SK-N-SH treated with all-trans-retinoic acid at 6 μM for 48 hours (cell line): ENCODE results near the gene NPAS3.

ENCODE experiments used
- ATAC-seq: fragments of 200-7000 bp; cut with Tn5 transposase; 3 replicates; pipeline ENCODE4 v1.9.1; 2020; ENCODE audit warnings: mild to moderate bottlenecking, moderate library complexity
- ARNTL ChIP-seq: fragments of 450-650 bp; formaldehyde crosslinking; IDR thresholded peaks from 2 replicates; pipeline ENCODE4 v1.5.0; 2020; ENCODE audit warnings: low read depth, mild to moderate bottlenecking, moderate library complexity, borderline replicate concordance
- CSDC2 ChIP-seq: fragments of 250-450 bp; sonication (Bioruptor Pico); IDR thresholded peaks from 2 replicates; pipeline ENCODE4 v1.5.0; 2020; ENCODE audit warnings: mild to moderate bottlenecking, moderate library complexity
- ESRRG ChIP-seq: fragments of 250-450 bp; sonication (Bioruptor Pico); IDR thresholded peaks from 2 replicates; pipeline ENCODE4 v1.6.1; 2021; ENCODE audit warnings: mild to moderate bottlenecking
- GLIS3 ChIP-seq: fragments of 250-450 bp; sonication (Bioruptor Pico); IDR thresholded peaks from 2 replicates; pipeline ENCODE4 v1.5.0; 2020; ENCODE audit warnings: mild to moderate bottlenecking, moderate library complexity
- ISL1 ChIP-seq: fragments of 250-450 bp; sonication (Bioruptor Pico); IDR thresholded peaks from 2 replicates; pipeline ENCODE4 v2.1.2; 2022; ENCODE audit warnings: mild to moderate bottlenecking, moderate library complexity
- OSR1 ChIP-seq: fragments of 250-450 bp; sonication (Bioruptor Pico); IDR thresholded peaks from 2 replicates; pipeline ENCODE4 v1.8.0; 2022; ENCODE audit warnings: moderate library complexity, mild to moderate bottlenecking, inconsistent platforms
- PPARA ChIP-seq: fragments of 250-450 bp; sonication (Bioruptor Pico); IDR thresholded peaks from 2 replicates; pipeline ENCODE4 v1.5.0; 2020; ENCODE audit warnings: mild to moderate bottlenecking, borderline replicate concordance
- RARB ChIP-seq: fragments of 250-450 bp; sonication (Bioruptor Pico); IDR thresholded peaks from 2 replicates; pipeline ENCODE4 v1.8.0; 2021; ENCODE audit warnings: mild to moderate bottlenecking, moderate library complexity
- TCF4 ChIP-seq: fragments of 250-450 bp; sonication (Bioruptor Pico); IDR thresholded peaks from 2 replicates; pipeline ENCODE4 v1.8.0; 2021; ENCODE audit warnings: mild to moderate bottlenecking, moderate library complexity, borderline replicate concordance
- TOX ChIP-seq: fragments of 250-450 bp; sonication (Bioruptor Pico); IDR thresholded peaks from 2 replicates; pipeline ENCODE4 v1.8.0; 2021; ENCODE audit warnings: mild to moderate bottlenecking, moderate library complexity, borderline replicate concordance
- ZC3H10 ChIP-seq: fragments of 250-450 bp; sonication (Bioruptor Pico); IDR thresholded peaks from 2 replicates; pipeline ENCODE4 v1.5.1; 2021; ENCODE audit warnings: mild to moderate bottlenecking, moderate library complexity
- ZNF70 ChIP-seq: fragments of 450-650 bp; formaldehyde crosslinking; IDR thresholded peaks from 2 replicates; pipeline ENCODE4 v1.5.0; 2020; ENCODE audit warnings: mild to moderate bottlenecking, moderate library complexity
- ZNF8 ChIP-seq: fragments of 450-650 bp; formaldehyde crosslinking; IDR thresholded peaks from 2 replicates; pipeline ENCODE4 v1.5.0; 2020; ENCODE audit warnings: mild to moderate bottlenecking, moderate library complexity
- TF ChIP-seq, protein P1 (sequence below): fragments of 250-450 bp; sonication (Bioruptor Pico); IDR thresholded peaks from 2 replicates; pipeline ENCODE4 v1.5.0; 2020; ENCODE audit warnings: mild to moderate bottlenecking, moderate library complexity
- TF ChIP-seq, protein P2 (sequence below): fragments of 250-450 bp; sonication (Bioruptor Pico); IDR thresholded peaks from 2 replicates; pipeline ENCODE4 v1.5.1; 2021; ENCODE audit warnings: mild to moderate bottlenecking, moderate library complexity
- TF ChIP-seq, protein P3 (sequence below): fragments of 250-450 bp; sonication (Bioruptor Pico); IDR thresholded peaks from 2 replicates; pipeline ENCODE4 v1.8.0; 2020; ENCODE audit warnings: mild to moderate bottlenecking, moderate library complexity, borderline replicate concordance
- TF ChIP-seq, protein P4 (sequence below): fragments of 250-450 bp; sonication (Bioruptor Pico); IDR thresholded peaks from 2 replicates; pipeline ENCODE4 v1.5.1; 2020; ENCODE audit warnings: low read depth, mild to moderate bottlenecking, moderate library complexity
- TF ChIP-seq, protein P5 (sequence below): fragments of 250-450 bp; sonication (Bioruptor Pico); IDR thresholded peaks from 2 replicates; pipeline ENCODE4 v1.8.0; 2021; ENCODE audit warnings: low read depth, mild to moderate bottlenecking, moderate library complexity, borderline replicate concordance

Gene NPAS3

DNA sequence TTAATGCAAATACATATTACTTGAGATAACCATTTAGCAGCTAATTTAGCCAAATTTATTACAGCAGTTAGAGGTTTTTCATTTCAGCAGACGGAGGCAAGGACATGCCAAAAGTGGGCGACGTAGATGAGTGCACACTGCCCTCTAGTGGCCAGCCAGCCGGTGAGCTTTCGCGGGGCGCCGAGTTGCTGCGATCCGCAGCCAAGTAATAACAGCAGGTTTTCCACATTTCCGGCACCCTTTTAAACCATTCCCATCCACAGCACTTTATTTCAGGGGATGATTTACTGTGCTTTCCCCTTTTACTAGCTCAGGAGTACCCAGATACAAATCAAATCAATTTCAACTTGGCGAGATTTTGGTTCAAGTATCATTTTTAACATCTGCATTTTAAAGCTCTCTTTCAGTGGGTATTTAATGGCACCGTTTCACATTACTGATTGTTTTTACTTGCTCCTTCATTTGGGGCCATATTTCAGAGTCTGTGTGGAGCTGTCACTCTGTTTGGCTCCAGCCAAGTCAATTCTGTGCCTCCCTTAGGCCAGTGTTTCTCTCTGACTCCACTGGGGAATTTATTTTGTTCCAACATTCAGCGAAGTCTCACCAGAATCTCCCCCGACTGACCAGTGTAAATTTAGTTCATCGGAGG is 854.2 kb downstream of the NPAS3 start:
- TF ChIP-seq ZNF70 (CRISPR knock-in tag) (no peak), RARB (CRISPR knock-in tag) (peak; percentile 74; the same call in 1 of the 2 replicates), ZC3H10 (CRISPR knock-in tag) (no peak), TOX (peak; percentile 77; the same call in 1 of the 2 replicates), GLIS3 (CRISPR knock-in tag) (no peak), TCF4 (CRISPR knock-in tag) (peak; percentile 60; the same call in 1 of the 2 replicates), OSR1 (CRISPR knock-in tag) (no peak), ISL1 (CRISPR knock-in tag) (peak; percentile 90)
- TF ChIP-seq, protein P1, sequence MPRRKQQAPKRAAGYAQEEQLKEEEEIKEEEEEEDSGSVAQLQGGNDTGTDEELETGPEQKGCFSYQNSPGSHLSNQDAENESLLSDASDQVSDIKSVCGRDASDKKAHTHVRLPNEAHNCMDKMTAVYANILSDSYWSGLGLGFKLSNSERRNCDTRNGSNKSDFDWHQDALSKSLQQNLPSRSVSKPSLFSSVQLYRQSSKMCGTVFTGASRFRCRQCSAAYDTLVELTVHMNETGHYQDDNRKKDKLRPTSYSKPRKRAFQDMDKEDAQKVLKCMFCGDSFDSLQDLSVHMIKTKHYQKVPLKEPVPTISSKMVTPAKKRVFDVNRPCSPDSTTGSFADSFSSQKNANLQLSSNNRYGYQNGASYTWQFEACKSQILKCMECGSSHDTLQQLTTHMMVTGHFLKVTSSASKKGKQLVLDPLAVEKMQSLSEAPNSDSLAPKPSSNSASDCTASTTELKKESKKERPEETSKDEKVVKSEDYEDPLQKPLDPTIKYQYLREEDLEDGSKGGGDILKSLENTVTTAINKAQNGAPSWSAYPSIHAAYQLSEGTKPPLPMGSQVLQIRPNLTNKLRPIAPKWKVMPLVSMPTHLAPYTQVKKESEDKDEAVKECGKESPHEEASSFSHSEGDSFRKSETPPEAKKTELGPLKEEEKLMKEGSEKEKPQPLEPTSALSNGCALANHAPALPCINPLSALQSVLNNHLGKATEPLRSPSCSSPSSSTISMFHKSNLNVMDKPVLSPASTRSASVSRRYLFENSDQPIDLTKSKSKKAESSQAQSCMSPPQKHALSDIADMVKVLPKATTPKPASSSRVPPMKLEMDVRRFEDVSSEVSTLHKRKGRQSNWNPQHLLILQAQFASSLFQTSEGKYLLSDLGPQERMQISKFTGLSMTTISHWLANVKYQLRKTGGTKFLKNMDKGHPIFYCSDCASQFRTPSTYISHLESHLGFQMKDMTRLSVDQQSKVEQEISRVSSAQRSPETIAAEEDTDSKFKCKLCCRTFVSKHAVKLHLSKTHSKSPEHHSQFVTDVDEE (CRISPR knock-in tag) = peak; percentile 47; the same call in 1 of the 2 replicates
- TF ChIP-seq, protein P2, sequence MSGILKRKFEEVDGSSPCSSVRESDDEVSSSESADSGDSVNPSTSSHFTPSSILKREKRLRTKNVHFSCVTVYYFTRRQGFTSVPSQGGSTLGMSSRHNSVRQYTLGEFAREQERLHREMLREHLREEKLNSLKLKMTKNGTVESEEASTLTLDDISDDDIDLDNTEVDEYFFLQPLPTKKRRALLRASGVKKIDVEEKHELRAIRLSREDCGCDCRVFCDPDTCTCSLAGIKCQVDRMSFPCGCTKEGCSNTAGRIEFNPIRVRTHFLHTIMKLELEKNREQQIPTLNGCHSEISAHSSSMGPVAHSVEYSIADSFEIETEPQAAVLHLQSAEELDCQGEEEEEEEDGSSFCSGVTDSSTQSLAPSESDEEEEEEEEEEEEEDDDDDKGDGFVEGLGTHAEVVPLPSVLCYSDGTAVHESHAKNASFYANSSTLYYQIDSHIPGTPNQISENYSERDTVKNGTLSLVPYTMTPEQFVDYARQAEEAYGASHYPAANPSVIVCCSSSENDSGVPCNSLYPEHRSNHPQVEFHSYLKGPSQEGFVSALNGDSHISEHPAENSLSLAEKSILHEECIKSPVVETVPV = 0 out of 2 replicates have a peak, but pooled peaks have one; percentile 30
- TF ChIP-seq, protein P3, sequence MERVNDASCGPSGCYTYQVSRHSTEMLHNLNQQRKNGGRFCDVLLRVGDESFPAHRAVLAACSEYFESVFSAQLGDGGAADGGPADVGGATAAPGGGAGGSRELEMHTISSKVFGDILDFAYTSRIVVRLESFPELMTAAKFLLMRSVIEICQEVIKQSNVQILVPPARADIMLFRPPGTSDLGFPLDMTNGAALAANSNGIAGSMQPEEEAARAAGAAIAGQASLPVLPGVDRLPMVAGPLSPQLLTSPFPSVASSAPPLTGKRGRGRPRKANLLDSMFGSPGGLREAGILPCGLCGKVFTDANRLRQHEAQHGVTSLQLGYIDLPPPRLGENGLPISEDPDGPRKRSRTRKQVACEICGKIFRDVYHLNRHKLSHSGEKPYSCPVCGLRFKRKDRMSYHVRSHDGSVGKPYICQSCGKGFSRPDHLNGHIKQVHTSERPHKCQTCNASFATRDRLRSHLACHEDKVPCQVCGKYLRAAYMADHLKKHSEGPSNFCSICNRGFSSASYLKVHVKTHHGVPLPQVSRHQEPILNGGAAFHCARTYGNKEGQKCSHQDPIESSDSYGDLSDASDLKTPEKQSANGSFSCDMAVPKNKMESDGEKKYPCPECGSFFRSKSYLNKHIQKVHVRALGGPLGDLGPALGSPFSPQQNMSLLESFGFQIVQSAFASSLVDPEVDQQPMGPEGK (CRISPR knock-in tag) = peak; percentile 57; the same call in 1 of the 2 replicates
- ATAC-seq = peak; percentile 91

DNA sequence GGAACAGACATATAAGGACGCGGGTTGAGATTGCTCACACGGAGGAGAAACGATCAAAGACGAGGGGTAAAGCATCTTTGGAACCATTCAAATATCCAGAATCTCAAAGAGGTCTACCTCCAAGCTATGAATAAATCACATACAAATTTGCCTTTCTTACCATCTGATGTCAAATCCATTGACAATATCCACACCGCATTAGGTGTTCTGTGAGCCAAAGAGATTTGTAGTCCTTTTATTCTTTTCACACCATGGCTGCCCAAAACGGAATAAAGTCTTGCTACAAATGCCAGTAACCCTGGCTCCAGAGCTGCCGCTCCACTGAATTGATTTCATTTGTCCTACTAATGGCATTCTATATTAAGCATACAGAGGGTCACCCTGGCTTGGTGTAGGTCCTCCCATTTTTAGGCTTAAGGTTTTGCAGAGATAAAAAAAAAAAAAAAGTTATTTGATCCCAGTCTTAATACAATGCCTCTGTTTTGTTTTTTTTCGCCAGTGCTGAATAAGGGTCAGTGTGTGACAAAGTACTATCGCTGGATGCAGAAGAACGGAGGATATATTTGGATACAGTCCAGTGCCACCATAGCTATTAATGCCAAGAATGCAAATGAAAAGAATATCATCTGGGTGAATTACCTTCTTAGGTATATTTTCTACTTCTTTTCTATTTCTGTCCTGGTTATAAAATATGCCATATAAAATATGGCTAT is 854.9 kb downstream of the NPAS3 start:
- no peak for ATAC-seq
- no peak for TF ChIP-seq ESRRG (CRISPR knock-in tag)
- TF ChIP-seq ZNF8 (CRISPR knock-in tag) = no peak
- TF ChIP-seq, protein P2 = no peak
- TF ChIP-seq TCF4 (CRISPR knock-in tag) = no peak
- TF ChIP-seq, protein P3 (CRISPR knock-in tag) = no peak
- no peak for TF ChIP-seq PPARA (CRISPR knock-in tag)
- TF ChIP-seq, protein P4, sequence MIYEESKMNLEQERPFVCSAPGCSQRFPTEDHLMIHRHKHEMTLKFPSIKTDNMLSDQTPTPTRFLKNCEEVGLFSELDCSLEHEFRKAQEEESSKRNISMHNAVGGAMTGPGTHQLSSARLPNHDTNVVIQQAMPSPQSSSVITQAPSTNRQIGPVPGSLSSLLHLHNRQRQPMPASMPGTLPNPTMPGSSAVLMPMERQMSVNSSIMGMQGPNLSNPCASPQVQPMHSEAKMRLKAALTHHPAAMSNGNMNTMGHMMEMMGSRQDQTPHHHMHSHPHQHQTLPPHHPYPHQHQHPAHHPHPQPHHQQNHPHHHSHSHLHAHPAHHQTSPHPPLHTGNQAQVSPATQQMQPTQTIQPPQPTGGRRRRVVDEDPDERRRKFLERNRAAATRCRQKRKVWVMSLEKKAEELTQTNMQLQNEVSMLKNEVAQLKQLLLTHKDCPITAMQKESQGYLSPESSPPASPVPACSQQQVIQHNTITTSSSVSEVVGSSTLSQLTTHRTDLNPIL (CRISPR knock-in tag) = no peak
- no peak for TF ChIP-seq RARB (CRISPR knock-in tag)
- TF ChIP-seq GLIS3 (CRISPR knock-in tag) = no peak

DNA sequence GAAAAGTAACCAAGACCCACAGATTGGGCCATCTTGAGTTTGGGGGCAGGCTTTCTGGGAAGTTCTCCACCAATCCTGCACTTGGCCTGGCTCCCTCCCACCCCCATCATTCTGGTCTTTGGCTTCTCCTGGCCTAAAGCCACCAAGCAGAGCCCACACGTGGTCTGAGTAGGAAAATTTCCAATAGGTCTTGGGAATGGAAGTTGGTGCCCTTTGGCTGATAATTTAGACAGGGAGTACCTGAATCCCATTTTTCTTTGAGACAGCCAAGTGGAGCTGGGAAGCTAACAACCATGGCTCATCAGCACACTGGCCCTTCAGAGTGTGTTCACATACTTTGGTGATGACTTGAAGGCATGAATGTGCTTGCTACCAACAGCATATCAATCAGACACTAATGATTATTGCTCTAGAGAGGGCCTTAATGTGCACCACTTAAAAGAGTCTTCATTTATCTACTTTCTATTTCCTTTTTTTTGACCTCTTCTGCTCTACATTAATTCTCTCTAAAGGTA is 856.2 kb downstream of the NPAS3 start:
- ATAC-seq = no peak
- TF ChIP-seq, protein P2 = no peak
- TF ChIP-seq RARB (CRISPR knock-in tag) (no peak), CSDC2 (CRISPR knock-in tag) (no peak), ISL1 (CRISPR knock-in tag) (no peak), TOX (no peak), ARNTL (no peak), PPARA (CRISPR knock-in tag) (no peak)
- TF ChIP-seq, protein P5, sequence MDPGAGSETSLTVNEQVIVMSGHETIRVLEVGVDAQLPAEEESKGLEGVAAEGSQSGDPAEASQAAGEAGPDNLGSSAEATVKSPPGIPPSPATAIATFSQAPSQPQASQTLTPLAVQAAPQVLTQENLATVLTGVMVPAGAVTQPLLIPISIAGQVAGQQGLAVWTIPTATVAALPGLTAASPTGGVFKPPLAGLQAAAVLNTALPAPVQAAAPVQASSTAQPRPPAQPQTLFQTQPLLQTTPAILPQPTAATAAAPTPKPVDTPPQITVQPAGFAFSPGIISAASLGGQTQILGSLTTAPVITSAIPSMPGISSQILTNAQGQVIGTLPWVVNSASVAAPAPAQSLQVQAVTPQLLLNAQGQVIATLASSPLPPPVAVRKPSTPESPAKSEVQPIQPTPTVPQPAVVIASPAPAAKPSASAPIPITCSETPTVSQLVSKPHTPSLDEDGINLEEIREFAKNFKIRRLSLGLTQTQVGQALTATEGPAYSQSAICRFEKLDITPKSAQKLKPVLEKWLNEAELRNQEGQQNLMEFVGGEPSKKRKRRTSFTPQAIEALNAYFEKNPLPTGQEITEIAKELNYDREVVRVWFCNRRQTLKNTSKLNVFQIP (CRISPR knock-in tag) = no peak
